GM23248 (cell line): ENCODE results near the gene FUT1. TPM values are rescaled to one million over a fixed set of nuclear protein-coding genes. Genes with fewer than 3 reads are reported as not detected.
"Not testable (repeated sequence)": the region's sequence is repeated elsewhere in the genome, so short reads cannot be mapped to it uniquely, and the experiment has no call there.

Experiments
- DNase-seq: peaks from one replicate; pipeline ENCODE4 v3.0.0-alpha.2; 2015
- H2AFZ ChIP-seq: fragments of 200-600 bp; sonication (generic); 2 replicates; pipeline ENCODE4 v1.6.1; 2016; ENCODE audit warnings: antibody characterized with exemption
- H3F3A ChIP-seq: fragments of 200-600 bp; sonication (generic); 2 replicates; pipeline ENCODE4 v1.6.1; 2016; ENCODE audit warnings: mild to moderate bottlenecking, antibody characterized with exemption, mixed run types; ENCODE audit not compliant: insufficient read depth
- H3K27ac ChIP-seq: fragments of 200-600 bp; sonication (generic); 2 replicates; pipeline ENCODE4 v1.5.1; 2016; ENCODE audit warnings: mild to moderate bottlenecking
- H3K27me3 ChIP-seq: fragments of 200-600 bp; sonication (generic); replicated peaks from 2 replicates; pipeline ENCODE4 v1.6.1; 2016; ENCODE audit warnings: mild to moderate bottlenecking; ENCODE audit not compliant: insufficient read depth
- H3K36me3 ChIP-seq: fragments of 200-600 bp; sonication (generic); 2 replicates; pipeline ENCODE4 v1.6.1; 2016; ENCODE audit warnings: low read depth, mild to moderate bottlenecking
- H3K4me1 ChIP-seq: fragments of 200-600 bp; sonication (generic); 2 replicates; pipeline ENCODE4 v1.6.1; 2016; ENCODE audit warnings: mild to moderate bottlenecking; ENCODE audit not compliant: insufficient read depth
- H3K4me2 ChIP-seq: fragments of 200-600 bp; sonication (generic); one replicate; pipeline ENCODE4 v1.6.1; 2016; ENCODE audit warnings: mild to moderate bottlenecking; ENCODE audit not compliant: unreplicated experiment
- H3K4me3 ChIP-seq: fragments of 200-600 bp; sonication (generic); 2 replicates; pipeline ENCODE4 v1.5.1; 2016; ENCODE audit warnings: mild to moderate bottlenecking
- H3K79me2 ChIP-seq: fragments of 200-600 bp; sonication (generic); 2 replicates; pipeline ENCODE4 v1.6.1; 2016; ENCODE audit warnings: mild to moderate bottlenecking; ENCODE audit not compliant: insufficient read depth
- H3K9ac ChIP-seq: fragments of 200-600 bp; sonication (generic); 2 replicates; pipeline ENCODE4 v1.6.1; 2016; ENCODE audit warnings: mild to moderate bottlenecking
- H3K9me2 ChIP-seq: fragments of 200-600 bp; sonication (generic); 2 replicates; pipeline ENCODE4 v1.6.1; 2016; ENCODE audit warnings: mixed run types, mild to moderate bottlenecking, moderate library complexity; ENCODE audit not compliant: insufficient read depth
- H3K9me3 ChIP-seq: fragments of 200-600 bp; sonication (generic); one replicate; pipeline ENCODE4 v1.6.1; 2017; ENCODE audit warnings: low read depth
- H4K20me1 ChIP-seq: fragments of 200-600 bp; sonication (generic); 2 replicates; pipeline ENCODE4 v1.6.0; 2016; ENCODE audit not compliant: insufficient read depth
- EZH2 ChIP-seq: fragments of 200-600 bp; sonication (generic); IDR thresholded peaks from 2 replicates; pipeline ENCODE4 v1.6.1; 2018; ENCODE audit warnings: antibody characterized with exemption, mild to moderate bottlenecking; ENCODE audit not compliant: insufficient read depth, poor library complexity, severe bottlenecking
- EZH2phosphoT487 ChIP-seq: fragments of 200-600 bp; sonication (generic); IDR thresholded peaks from 2 replicates; pipeline ENCODE4 v1.6.1; 2018; ENCODE audit warnings: antibody characterized with exemption, moderate library complexity, mild to moderate bottlenecking, low read depth; ENCODE audit not compliant: insufficient read depth
- WGBS, 2 experiments: methylation state at CpG; one replicate each; pipeline ENCODE4 v1.1.6; 2015 to 2017; ENCODE audit warnings: low lambda C conversion rate in 2 of 2, low coverage in 1 of 2; ENCODE audit errors: missing lambda C conversion rate in 2 of 2; 5-methylcytosine and 5-hydroxymethylcytosine counted together
- in situ Hi-C: fragments of 300-500 bp; cut with MboI; formaldehyde crosslinking; loops from 2 replicates; pipeline ENCODE4 v1.15.0; 2020
- polyA plus RNA-seq: library from polyadenylated mRNA; unstranded; fragments of >200 nt; fragmentation: Nextera tagmentation; extraction: Ambion mirVana; gene quantifications from 2 replicates; pipeline ENCODE4 v1.2.1, GENCODE V29; 2016
- total RNA-seq: library from RNA; depleted of rRNA; stranded (reverse); fragments of >200 nt; shearing (Covaris generic); gene quantifications from 2 replicates; pipeline ENCODE4 v1.2.3, GENCODE V29; 2014

Gene FUT1
- total and polyA plus RNA-seq, 2 experiments from 2014 or later: not detected

DNA sequence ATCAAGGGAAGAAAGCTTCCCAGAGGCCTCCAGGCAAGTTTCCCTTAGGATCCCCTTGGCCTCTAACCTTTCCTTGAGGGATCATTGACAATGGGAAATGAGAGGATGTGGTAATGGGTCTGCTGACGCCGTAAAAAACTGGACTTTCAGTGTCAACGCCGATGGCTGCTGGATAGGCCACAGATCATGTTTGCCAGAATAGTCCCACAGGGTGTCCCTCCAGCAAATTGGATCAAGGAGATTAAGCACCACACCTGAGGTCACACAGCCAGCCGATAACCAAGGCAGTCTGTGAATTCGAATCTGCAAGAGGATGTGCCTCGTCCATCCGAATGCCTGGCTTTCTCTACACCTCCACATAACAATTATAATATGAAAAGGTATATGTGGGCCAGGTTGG lies 40.8 kb upstream of the FUT1 start:
- Histone ChIP-seq H3K27me3 (no peaks in the 10 kb centered on the region), H3F3A (peaks cover 5% of the 10 kb centered on the region; the same call in 1 of the 2 replicates), H3K9ac (no peak overlapping the region), H3K9me2 (no peaks in the 10 kb centered on the region), H4K20me1 (no peaks in the 10 kb centered on the region), H2AFZ (no peak overlapping the region), H3K79me2 (no peaks in the 10 kb centered on the region), H3K4me1 (no peaks in the 10 kb centered on the region), H3K36me3 (no peaks in the 10 kb centered on the region), H3K4me2 (no peak overlapping the region), H3K27ac (no peak overlapping the region), H3K9me3 (no peaks in the 10 kb centered on the region), H3K4me3 (no peak overlapping the region)
- TF ChIP-seq EZH2 (no peak), EZH2phosphoT487 (no peak)
- WGBS, 2 experiments: 79 to 86% methylated on average over 8 of the region's 8 CpGs
- DNase-seq: no peak
- in situ Hi-C loops: loop anchor here (5.0 to 10.0 kb wide), 2 partner anchors 49 to 182 kb away; no protein-coding TSS in a partner anchor

- H3K4me2 ChIP-seq, H3K27ac ChIP-seq, H3K36me3 ChIP-seq, H3K4me3 ChIP-seq, H3K79me2 ChIP-seq, H3K4me1 ChIP-seq, in situ Hi-C loops, H3F3A ChIP-seq, DNase-seq, H3K27me3 ChIP-seq, H3K9me3 ChIP-seq, H3K9ac ChIP-seq, H3K9me2 ChIP-seq, H2AFZ ChIP-seq, H4K20me1 ChIP-seq: not testable (repeated sequence)
- 65% methylated on average over 9 of the region's 9 CpGs for WGBS, 2 experiments
Observed at GRCh38 chr19:48787331-48787730, 34.9 kb upstream of the FUT1 start.

- in situ Hi-C loops: not testable (repeated sequence)
Observed at GRCh38 chr19:48786422-48786821, 34.0 kb upstream of the FUT1 start.

GRCh38 chr19:48784527-48784926 lies 32.1 kb upstream of the FUT1 start:
- TF ChIP-seq EZH2: no peak
- H3K4me1 ChIP-seq: no peaks in the 10 kb centered on the region
- peak; percentile 23 for DNase-seq
- H3K36me3 ChIP-seq: no peaks in the 10 kb centered on the region
- H3K4me2 ChIP-seq: no peak overlapping the region
- H3K27ac ChIP-seq: no peak overlapping the region
- no peaks in the 10 kb centered on the region; the same call in 1 of the 2 replicates for H3K27me3 ChIP-seq
- WGBS, 2 experiments: 43 to 52% methylated on average over 5 of the region's 5 CpGs
- in situ Hi-C loops: no loop called here
- H3K9me2 ChIP-seq: no peaks in the 10 kb centered on the region
- no peaks in the 10 kb centered on the region for H4K20me1 ChIP-seq
- no peak overlapping the region for H3K4me3 ChIP-seq
- no peak overlapping the region for H3K9ac ChIP-seq
- no peaks in the 10 kb centered on the region for H3K79me2 ChIP-seq
- no peaks in the 10 kb centered on the region for H3K9me3 ChIP-seq
- no peak overlapping the region for H2AFZ ChIP-seq
- H3F3A ChIP-seq: no peaks in the 10 kb centered on the region

More at GRCh38 chr19:48786422-48786821, 34.0 kb upstream of the FUT1 start:
- DNase-seq, H3K9ac ChIP-seq, H3K4me1 ChIP-seq, H3K79me2 ChIP-seq, H3K27ac ChIP-seq, H3K9me3 ChIP-seq, H3F3A ChIP-seq, H3K36me3 ChIP-seq, H2AFZ ChIP-seq, H3K4me2 ChIP-seq, H3K4me3 ChIP-seq, H3K9me2 ChIP-seq, H4K20me1 ChIP-seq, H3K27me3 ChIP-seq: not testable (repeated sequence)
- WGBS, 2 experiments: 91 to 92% methylated on average over 7 of the region's 7 CpGs

DNA sequence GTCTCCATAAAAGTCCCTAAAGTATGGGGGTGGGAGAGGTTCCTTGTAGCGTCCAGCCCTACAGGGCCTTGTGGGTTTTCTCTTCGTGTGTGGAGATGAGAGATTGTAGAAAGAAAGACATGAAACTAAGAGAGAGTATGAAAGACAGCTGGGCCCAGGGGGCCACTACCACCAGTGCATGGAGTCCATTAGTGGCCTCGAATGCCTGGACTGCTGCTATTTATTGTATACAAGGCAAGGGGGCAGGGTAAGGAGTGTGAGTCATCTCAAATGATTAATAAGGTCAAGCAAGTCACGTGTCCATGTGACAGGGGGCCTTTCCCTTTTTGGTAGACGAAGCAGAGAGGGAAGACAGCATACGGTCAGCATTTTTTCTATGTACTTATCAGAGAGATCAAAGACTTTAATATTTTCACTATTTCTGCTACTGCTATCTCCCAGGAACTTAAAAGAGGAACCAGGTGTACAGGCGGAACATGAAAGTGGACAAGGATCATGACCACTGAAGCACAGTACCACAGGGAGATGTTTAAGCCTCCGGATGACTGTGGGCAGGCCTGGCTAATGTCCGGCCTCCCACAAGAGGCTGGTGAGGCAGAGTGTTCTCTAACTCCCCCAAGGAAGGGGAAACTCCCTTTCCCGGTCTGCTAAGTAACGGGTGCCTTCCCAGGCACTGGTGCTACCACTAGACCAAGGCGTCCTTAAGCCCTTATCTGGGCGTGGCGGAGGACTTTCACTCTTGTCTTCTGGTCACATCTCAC lies 28.4 kb upstream of the FUT1 start:
- H3K4me1 ChIP-seq: no peaks in the 10 kb centered on the region
- H3K79me2 ChIP-seq: no peaks in the 10 kb centered on the region
- H3K9me2 ChIP-seq: no peaks in the 10 kb centered on the region
- no peaks in the 10 kb centered on the region for H3K36me3 ChIP-seq
- H3K27me3 ChIP-seq: no peaks in the 10 kb centered on the region; the same call in 1 of the 2 replicates
- peak; percentile 34 for DNase-seq
- H4K20me1 ChIP-seq: no peaks in the 10 kb centered on the region
- H3K9ac ChIP-seq: no peak overlapping the region
- H3K4me3 ChIP-seq: no peak overlapping the region
- 65 to 67% methylated on average over 14 of the region's 14 CpGs for WGBS, 2 experiments
- H2AFZ ChIP-seq: no peak overlapping the region
- in situ Hi-C loops: no loop called here
- H3K9me3 ChIP-seq: no peaks in the 10 kb centered on the region
- H3K4me2 ChIP-seq: no peak overlapping the region
- no peak overlapping the region for H3K27ac ChIP-seq
- H3F3A ChIP-seq: no peaks in the 10 kb centered on the region
- no peak for TF ChIP-seq EZH2
- TF ChIP-seq EZH2phosphoT487: no peak
